IMR-90 (cell line): ENCODE data around the gene CYSRT1. TPM values are rescaled to one million over a fixed set of nuclear protein-coding genes. Genes with fewer than 3 reads are reported as not detected.

Source experiments
- ATAC-seq: fragments of 200-7000 bp; cut with Tn5 transposase; 2 replicates; pipeline ENCODE4 v1.9.1; 2020; ENCODE audit warnings: low read depth, mild to moderate bottlenecking, moderate library complexity
- BruUV-seq: library from RNA; stranded (reverse); fragments of 400-500 nt; replicated peaks from 2 replicates; lab custom pipeline; 2021; lab: Mats Ljungman, UMichigan
- CTCF ChIA-PET: fragments of 300-600 bp; formaldehyde crosslinking; extraction: SDS; loops from one replicate; lab custom pipeline; 2021; ENCODE audit warnings: antibody characterized with exemption; lab: Yijun Ruan, JAX
- POLR2A ChIA-PET: fragments of 300-600 bp; sonication (Branson Sonifier 250); formaldehyde crosslinking; loops from one replicate; lab custom pipeline; 2022; ENCODE audit warnings: antibody characterized with exemption; ENCODE audit not compliant: unreplicated experiment; lab: Charles Lee
- DNase-seq: peaks from one replicate; pipeline ENCODE4 v3.0.0; 2013
- H2AFZ ChIP-seq: replicated peaks from 2 replicates; pipeline ENCODE3; 2013; ENCODE audit warnings: low read length, mild to moderate bottlenecking; ENCODE audit not compliant: poor library complexity
- H2AK5ac ChIP-seq: 2 replicates; pipeline ENCODE4 v1.6.1; 2013; ENCODE audit warnings: low read depth, low read length, inconsistent platforms
- H2AK9ac ChIP-seq: replicated peaks from 2 replicates; pipeline ENCODE3; 2013; ENCODE audit warnings: mild to moderate bottlenecking, low read depth, low read length, moderate library complexity; ENCODE audit not compliant: poor library complexity
- H2BK120ac ChIP-seq: 2 replicates; pipeline ENCODE4 v1.6.1; 2013; ENCODE audit warnings: low read depth, low read length, inconsistent platforms
- H2BK15ac ChIP-seq: 3 replicates; pipeline ENCODE4 v1.6.1; 2013; ENCODE audit warnings: low read depth, low read length, inconsistent platforms
- H2BK20ac ChIP-seq: 2 replicates; pipeline ENCODE4 v1.6.1; 2013; ENCODE audit warnings: low read depth, mild to moderate bottlenecking, inconsistent platforms, low read length, moderate library complexity
- H2BK5ac ChIP-seq: 2 replicates; pipeline ENCODE4 v1.6.1; 2013; ENCODE audit warnings: mild to moderate bottlenecking, low read depth, low read length, inconsistent platforms; ENCODE audit not compliant: poor library complexity, severe bottlenecking
- H3K14ac ChIP-seq: replicated peaks from 2 replicates; pipeline ENCODE4 v1.6.1; 2013; ENCODE audit warnings: low read depth, low read length, inconsistent platforms
- H3K18ac ChIP-seq: 2 replicates; pipeline ENCODE4 v1.6.1; 2013; ENCODE audit warnings: low read depth, low read length, control low read depth
- H3K23ac ChIP-seq: 2 replicates; pipeline ENCODE4 v1.6.1; 2013; ENCODE audit warnings: low read depth, low read length, inconsistent platforms
- H3K27ac ChIP-seq: 2 replicates; pipeline ENCODE4 v1.5.1; 2013; ENCODE audit warnings: mild to moderate bottlenecking, control low read depth, low read length; ENCODE audit not compliant: insufficient read depth
- H3K27me3 ChIP-seq: 2 replicates; pipeline ENCODE4 v1.6.1; 2013; ENCODE audit warnings: low read length; ENCODE audit not compliant: control insufficient read depth, insufficient read depth
- H3K36me3 ChIP-seq: 2 replicates; pipeline ENCODE4 v1.6.1; 2013; ENCODE audit warnings: low read length, mixed read lengths; ENCODE audit not compliant: control insufficient read depth, insufficient read depth
- H3K4ac ChIP-seq: 2 replicates; pipeline ENCODE4 v1.6.1; 2013; ENCODE audit warnings: low read depth, low read length, inconsistent platforms
- H3K4me1 ChIP-seq: 2 replicates; pipeline ENCODE4 v1.6.1; 2013; ENCODE audit warnings: low read length, mixed read lengths; ENCODE audit not compliant: control insufficient read depth, insufficient read depth
- H3K4me2 ChIP-seq: 2 replicates; pipeline ENCODE4 v1.6.1; 2013; ENCODE audit warnings: low read depth, mild to moderate bottlenecking, control low read depth, low read length, moderate library complexity
- H3K4me3 ChIP-seq: 2 replicates; pipeline ENCODE4 v1.5.1; 2013; ENCODE audit warnings: low read depth, mild to moderate bottlenecking, control low read depth, low read length, moderate library complexity; ENCODE audit not compliant: insufficient read depth
- H3K56ac ChIP-seq: 2 replicates; pipeline ENCODE4 v1.6.1; 2013; ENCODE audit warnings: low read length, inconsistent platforms; ENCODE audit not compliant: insufficient read depth; ENCODE audit errors: extremely low read depth
- H3K79me1 ChIP-seq, 2 experiments: 2 replicates each; pipeline ENCODE4 v1.6.1; 2013; ENCODE audit warnings: low read length in 2 of 2, inconsistent platforms in 1 of 2, low read depth in 1 of 2
- H3K9ac ChIP-seq: 2 replicates; pipeline ENCODE4 v1.6.1; 2013; ENCODE audit warnings: low read depth, low read length, control low read depth
- H3K9me1 ChIP-seq: 2 replicates; pipeline ENCODE4 v1.6.1; 2013; ENCODE audit warnings: low read length, inconsistent platforms; ENCODE audit not compliant: insufficient read depth
- H3K9me3 ChIP-seq: 2 replicates; pipeline ENCODE4 v1.6.1; 2013; ENCODE audit warnings: low read length; ENCODE audit not compliant: control insufficient read depth, insufficient read depth
- H4K20me1 ChIP-seq: 2 replicates; pipeline ENCODE4 v1.6.1; 2013; ENCODE audit warnings: low read length, inconsistent platforms; ENCODE audit not compliant: insufficient read depth
- H4K5ac ChIP-seq: 2 replicates; pipeline ENCODE4 v1.6.1; 2013; ENCODE audit warnings: mild to moderate bottlenecking, low read depth, low read length, control low read depth
- H4K8ac ChIP-seq, 2 experiments: 2 replicates each; pipeline ENCODE4 v1.6.1; 2013; ENCODE audit warnings: low read depth in 2 of 2, low read length in 2 of 2, control low read depth in 1 of 2, inconsistent platforms in 1 of 2
- H4K91ac ChIP-seq: 2 replicates; pipeline ENCODE4 v1.6.1; 2013; ENCODE audit warnings: low read depth, low read length, inconsistent platforms; ENCODE audit not compliant: insufficient read depth
- BHLHE40 ChIP-seq: fragments of 150-350 bp; IDR thresholded peaks from 2 replicates; pipeline ENCODE4 v1.6.1; 2016; ENCODE audit warnings: mild to moderate bottlenecking, low read depth, low read length
- CHD1 ChIP-seq: IDR thresholded peaks from 2 replicates; pipeline ENCODE4 v1.6.1; 2012; ENCODE audit warnings: low read depth, low read length, improper control_type of control experiment
- ELK1 ChIP-seq: fragments of 150-350 bp; IDR thresholded peaks from 2 replicates; pipeline ENCODE4 v1.6.1; 2016; ENCODE audit warnings: low read depth, mild to moderate bottlenecking, low read length, moderate library complexity, borderline replicate concordance
- FOS ChIP-seq: fragments of 150-350 bp; IDR thresholded peaks from 2 replicates; pipeline ENCODE4 v1.6.1; 2016; ENCODE audit warnings: low read depth, low read length
- MAFK ChIP-seq: IDR thresholded peaks from 2 replicates; pipeline ENCODE4 v1.6.1; 2012; ENCODE audit warnings: low read depth, low read length, improper control_type of control experiment
- MAZ ChIP-seq: IDR thresholded peaks from 2 replicates; pipeline ENCODE4 v1.6.1; 2012; ENCODE audit warnings: low read depth, mild to moderate bottlenecking, low read length, improper control_type of control experiment, moderate library complexity, borderline replicate concordance
- MXI1 ChIP-seq: IDR thresholded peaks from 2 replicates; pipeline ENCODE4 v1.6.1; 2012; ENCODE audit warnings: low read depth, mild to moderate bottlenecking, low read length, moderate library complexity, borderline replicate concordance
- POLR2A ChIP-seq: IDR thresholded peaks from 2 replicates; pipeline ENCODE4 v1.6.1; 2012; ENCODE audit warnings: mild to moderate bottlenecking, low read depth, low read length
- RCOR1 ChIP-seq: IDR thresholded peaks from 2 replicates; pipeline ENCODE4 v1.6.1; 2012; ENCODE audit warnings: mild to moderate bottlenecking, low read length, improper control_type of control experiment; ENCODE audit not compliant: insufficient replicate concordance
- RFX5 ChIP-seq: IDR thresholded peaks from 2 replicates; pipeline ENCODE4 v1.8.0; 2012; ENCODE audit warnings: low read depth, mild to moderate bottlenecking, low read length, moderate library complexity
- USF2 ChIP-seq: fragments of 150-350 bp; IDR thresholded peaks from 2 replicates; pipeline ENCODE4 v1.6.1; 2017; ENCODE audit warnings: mild to moderate bottlenecking, antibody characterized with exemption, low read length, low read depth
- WGBS, 2 experiments: methylation state at CpG; one replicate each; pipeline versions ENCODE4 v1.1.5 to v1.1.7; 2013; ENCODE audit warnings: missing lambda C conversion rate in 2 of 2; ENCODE audit not compliant: insufficient read length in 1 of 2; ENCODE audit errors: extremely low coverage in 2 of 2; 5-methylcytosine and 5-hydroxymethylcytosine counted together
- dilution Hi-C: fragments of 300-500 bp; cut with HindIII; formaldehyde crosslinking; loops from one replicate; pipeline ENCODE4 v1.14.3; 2018; ENCODE audit warnings: low sequenced_read_pairs; ENCODE audit not compliant: unreplicated experiment
- in situ Hi-C: fragments of 300-500 bp; cut with MboI; formaldehyde crosslinking; loops from 3 replicates; pipeline ENCODE4 v1.14.3; 2019; ENCODE audit warnings: low sequenced_read_pairs, inconsistent platforms, mixed read lengths
- intact Hi-C: fragments of 100-400 bp; cut with micrococcal nuclease; formaldehyde crosslinking; loops from 2 replicates; pipeline ENCODE4 v1.10.0; 2022
- polyA plus RNA-seq, 3 experiments: library from polyadenylated mRNA; depleted of rRNA; stranded (reverse); fragments of >200 nt; gene quantifications; 2 replicates each; pipeline ENCODE4 v1.2.3, GENCODE V29; 2012; ENCODE audit warnings: low replicate concordance in 1 of 3
- total RNA-seq: library from RNA; depleted of rRNA; stranded (reverse); fragments of >200 nt; gene quantifications from 2 replicates; pipeline ENCODE4 v1.2.3, GENCODE V29; 2012

CYSRT1 gene
- total and polyA plus RNA-seq, 2 of the 4 experiments (the other 2 are of a cell fraction), result 0.18 to 0.84 TPM

DNA sequence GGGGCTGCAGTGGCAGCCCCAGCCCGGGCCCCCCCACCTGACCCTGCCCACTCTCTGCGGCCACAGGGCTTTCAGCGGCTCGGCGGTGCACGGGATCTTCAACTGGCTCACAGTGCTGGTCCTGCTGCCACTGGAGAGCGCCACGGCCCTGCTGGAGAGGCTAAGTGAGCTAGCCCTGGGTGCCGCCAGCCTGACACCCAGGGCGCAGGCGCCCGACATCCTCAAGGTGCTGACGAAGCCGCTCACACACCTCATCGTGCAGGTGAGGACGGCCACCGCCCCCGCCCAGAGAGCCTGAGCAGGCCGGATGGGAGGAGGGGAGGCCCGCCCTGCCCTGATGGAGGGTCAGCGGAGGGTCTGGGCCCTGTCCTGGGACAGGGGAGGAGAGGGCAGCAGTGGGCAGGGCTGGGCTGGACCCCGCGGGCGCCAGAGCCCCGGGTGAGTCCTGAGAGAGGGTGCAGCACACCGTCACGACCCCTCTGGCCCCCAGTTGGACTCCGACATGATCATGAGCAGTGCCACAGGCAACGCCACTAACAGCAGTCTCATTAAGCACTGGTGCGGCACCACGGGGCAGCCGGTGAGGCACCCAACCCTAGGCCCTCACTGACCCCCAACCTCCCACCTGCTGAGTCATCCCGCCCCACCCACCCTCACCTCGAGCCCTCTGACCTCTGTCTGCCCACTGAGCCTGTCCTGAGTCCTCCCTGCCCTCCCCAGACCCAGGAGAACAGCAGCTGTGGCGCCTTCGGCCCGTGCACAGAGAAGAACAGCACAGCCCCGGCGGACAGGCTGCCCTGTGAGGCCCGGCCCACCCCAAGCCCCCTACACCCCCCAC is 8.4 kb downstream of the CYSRT1 start:
- Histone ChIP-seq H3K4ac (no peak overlapping the region), H4K20me1 (peaks cover 5% of the 10 kb centered on the region; the same call in 1 of the 2 replicates), H3K9ac (no peak overlapping the region), H3K27ac (no peak overlapping the region), H3K4me1 (peaks cover 2% of the 10 kb centered on the region; the same call in 1 of the 2 replicates), H3K9me3 (no peaks in the 10 kb centered on the region), H2AK5ac (no peak overlapping the region), H3K56ac (no peak overlapping the region), H3K4me3 (no peak overlapping the region), H3K18ac (no peak overlapping the region), H2BK15ac (no peak overlapping the region), H4K5ac (no peak overlapping the region), H4K91ac (no peak overlapping the region), H3K36me3 (no peaks in the 10 kb centered on the region), H3K23ac (no peak overlapping the region), H3K14ac (no peak overlapping the region), H4K8ac (no peak overlapping the region), H2BK20ac (no peak overlapping the region), H3K79me1 (peaks cover 5 to 19% of the 10 kb centered on the region in 2 experiments; a peak in 3 of 4 replicates), H2BK120ac (no peak overlapping the region), H2AFZ (no peak overlapping the region), H3K9me1 (no peaks in the 10 kb centered on the region), H2AK9ac (no peak overlapping the region), H3K4me2 (no peak overlapping the region), H3K27me3 (peaks cover 1% of the 10 kb centered on the region; the same call in 1 of the 2 replicates), H2BK5ac (no peak overlapping the region)
- intact Hi-C loops, result no loop called here
- ATAC-seq (no peak), DNase-seq (no peak)
- WGBS, 2 experiments, result 78% methylated on average over 17 of the region's 40 CpGs; no CpG with 5 or more reads in 1 of the 2 experiments
- in situ Hi-C loops, result no loop called here
- no TSS peak for BruUV-seq
- dilution Hi-C loops, result no loop called here
- no peak for TF ChIP-seq MAZ
- no peak for TF ChIP-seq ELK1
- no peak for TF ChIP-seq RFX5
- no peak for TF ChIP-seq FOS
- TF ChIP-seq MXI1, result no peak
- no peak for TF ChIP-seq POLR2A
- TF ChIP-seq USF2, result no peak
- TF ChIP-seq BHLHE40, result no peak
- no peak for TF ChIP-seq CHD1
- no peak for TF ChIP-seq RCOR1
- TF ChIP-seq MAFK, result no peak
- ChIA-PET POLR2A (no interaction called here), CTCF (no interaction called here)
